IMR-90 (cell line): ENCODE measurements around the gene CLEC6A. TPM values are rescaled to one million over a fixed set of nuclear protein-coding genes. Genes with fewer than 3 reads are reported as not detected.

Source experiments
- ATAC-seq: fragments of 200-7000 bp; cut with Tn5 transposase; 2 replicates; pipeline ENCODE4 v1.9.1; 2020; ENCODE audit warnings: low read depth, mild to moderate bottlenecking, moderate library complexity
- BruUV-seq: library from RNA; stranded (reverse); fragments of 400-500 nt; replicated peaks from 2 replicates; lab custom pipeline; 2021; lab: Mats Ljungman, UMichigan
- CTCF ChIA-PET: fragments of 300-600 bp; formaldehyde crosslinking; extraction: SDS; loops from one replicate; lab custom pipeline; 2021; ENCODE audit warnings: antibody characterized with exemption; lab: Yijun Ruan, JAX
- POLR2A ChIA-PET: fragments of 300-600 bp; sonication (Branson Sonifier 250); formaldehyde crosslinking; loops from one replicate; lab custom pipeline; 2022; ENCODE audit warnings: antibody characterized with exemption; ENCODE audit not compliant: unreplicated experiment; lab: Charles Lee
- DNase-seq: peaks from one replicate; pipeline ENCODE4 v3.0.0; 2013
- H2AFZ ChIP-seq: replicated peaks from 2 replicates; pipeline ENCODE3; 2013; ENCODE audit warnings: low read length, mild to moderate bottlenecking; ENCODE audit not compliant: poor library complexity
- H2AK5ac ChIP-seq: 2 replicates; pipeline ENCODE4 v1.6.1; 2013; ENCODE audit warnings: low read depth, low read length, inconsistent platforms
- H2AK9ac ChIP-seq: replicated peaks from 2 replicates; pipeline ENCODE3; 2013; ENCODE audit warnings: mild to moderate bottlenecking, low read depth, low read length, moderate library complexity; ENCODE audit not compliant: poor library complexity
- H2BK120ac ChIP-seq: 2 replicates; pipeline ENCODE4 v1.6.1; 2013; ENCODE audit warnings: low read depth, low read length, inconsistent platforms
- H2BK15ac ChIP-seq: 3 replicates; pipeline ENCODE4 v1.6.1; 2013; ENCODE audit warnings: low read depth, low read length, inconsistent platforms
- H2BK20ac ChIP-seq: 2 replicates; pipeline ENCODE4 v1.6.1; 2013; ENCODE audit warnings: low read depth, mild to moderate bottlenecking, inconsistent platforms, low read length, moderate library complexity
- H2BK5ac ChIP-seq: 2 replicates; pipeline ENCODE4 v1.6.1; 2013; ENCODE audit warnings: mild to moderate bottlenecking, low read depth, low read length, inconsistent platforms; ENCODE audit not compliant: poor library complexity, severe bottlenecking
- H3K14ac ChIP-seq: replicated peaks from 2 replicates; pipeline ENCODE4 v1.6.1; 2013; ENCODE audit warnings: low read depth, low read length, inconsistent platforms
- H3K18ac ChIP-seq: 2 replicates; pipeline ENCODE4 v1.6.1; 2013; ENCODE audit warnings: low read depth, low read length, control low read depth
- H3K23ac ChIP-seq: 2 replicates; pipeline ENCODE4 v1.6.1; 2013; ENCODE audit warnings: low read depth, low read length, inconsistent platforms
- H3K27ac ChIP-seq: 2 replicates; pipeline ENCODE4 v1.5.1; 2013; ENCODE audit warnings: mild to moderate bottlenecking, control low read depth, low read length; ENCODE audit not compliant: insufficient read depth
- H3K27me3 ChIP-seq: 2 replicates; pipeline ENCODE4 v1.6.1; 2013; ENCODE audit warnings: low read length; ENCODE audit not compliant: control insufficient read depth, insufficient read depth
- H3K36me3 ChIP-seq: 2 replicates; pipeline ENCODE4 v1.6.1; 2013; ENCODE audit warnings: low read length, mixed read lengths; ENCODE audit not compliant: control insufficient read depth, insufficient read depth
- H3K4ac ChIP-seq: 2 replicates; pipeline ENCODE4 v1.6.1; 2013; ENCODE audit warnings: low read depth, low read length, inconsistent platforms
- H3K4me1 ChIP-seq: 2 replicates; pipeline ENCODE4 v1.6.1; 2013; ENCODE audit warnings: low read length, mixed read lengths; ENCODE audit not compliant: control insufficient read depth, insufficient read depth
- H3K4me2 ChIP-seq: 2 replicates; pipeline ENCODE4 v1.6.1; 2013; ENCODE audit warnings: low read depth, mild to moderate bottlenecking, control low read depth, low read length, moderate library complexity
- H3K4me3 ChIP-seq: 2 replicates; pipeline ENCODE4 v1.5.1; 2013; ENCODE audit warnings: low read depth, mild to moderate bottlenecking, control low read depth, low read length, moderate library complexity; ENCODE audit not compliant: insufficient read depth
- H3K56ac ChIP-seq: 2 replicates; pipeline ENCODE4 v1.6.1; 2013; ENCODE audit warnings: low read length, inconsistent platforms; ENCODE audit not compliant: insufficient read depth; ENCODE audit errors: extremely low read depth
- H3K79me1 ChIP-seq, 2 experiments: 2 replicates each; pipeline ENCODE4 v1.6.1; 2013; ENCODE audit warnings: low read length in 2 of 2, inconsistent platforms in 1 of 2, low read depth in 1 of 2
- H3K9ac ChIP-seq: 2 replicates; pipeline ENCODE4 v1.6.1; 2013; ENCODE audit warnings: low read depth, low read length, control low read depth
- H3K9me1 ChIP-seq: 2 replicates; pipeline ENCODE4 v1.6.1; 2013; ENCODE audit warnings: low read length, inconsistent platforms; ENCODE audit not compliant: insufficient read depth
- H3K9me3 ChIP-seq: 2 replicates; pipeline ENCODE4 v1.6.1; 2013; ENCODE audit warnings: low read length; ENCODE audit not compliant: control insufficient read depth, insufficient read depth
- H4K20me1 ChIP-seq: 2 replicates; pipeline ENCODE4 v1.6.1; 2013; ENCODE audit warnings: low read length, inconsistent platforms; ENCODE audit not compliant: insufficient read depth
- H4K5ac ChIP-seq: 2 replicates; pipeline ENCODE4 v1.6.1; 2013; ENCODE audit warnings: mild to moderate bottlenecking, low read depth, low read length, control low read depth
- H4K8ac ChIP-seq, 2 experiments: 2 replicates each; pipeline ENCODE4 v1.6.1; 2013; ENCODE audit warnings: low read depth in 2 of 2, low read length in 2 of 2, control low read depth in 1 of 2, inconsistent platforms in 1 of 2
- H4K91ac ChIP-seq: 2 replicates; pipeline ENCODE4 v1.6.1; 2013; ENCODE audit warnings: low read depth, low read length, inconsistent platforms; ENCODE audit not compliant: insufficient read depth
- BHLHE40 ChIP-seq: fragments of 150-350 bp; IDR thresholded peaks from 2 replicates; pipeline ENCODE4 v1.6.1; 2016; ENCODE audit warnings: mild to moderate bottlenecking, low read depth, low read length
- CEBPB ChIP-seq: IDR thresholded peaks from 2 replicates; pipeline ENCODE4 v1.6.1; 2012; ENCODE audit warnings: low read depth, low read length, improper control_type of control experiment
- FOS ChIP-seq: fragments of 150-350 bp; IDR thresholded peaks from 2 replicates; pipeline ENCODE4 v1.6.1; 2016; ENCODE audit warnings: low read depth, low read length
- MAFK ChIP-seq: IDR thresholded peaks from 2 replicates; pipeline ENCODE4 v1.6.1; 2012; ENCODE audit warnings: low read depth, low read length, improper control_type of control experiment
- MAZ ChIP-seq: IDR thresholded peaks from 2 replicates; pipeline ENCODE4 v1.6.1; 2012; ENCODE audit warnings: low read depth, mild to moderate bottlenecking, low read length, improper control_type of control experiment, moderate library complexity, borderline replicate concordance
- NFE2L2 ChIP-seq: fragments of 150-350 bp; IDR thresholded peaks from 2 replicates; pipeline ENCODE4 v1.6.1; 2016; ENCODE audit warnings: low read depth, mild to moderate bottlenecking, low read length
- RAD21 ChIP-seq: IDR thresholded peaks from 2 replicates; pipeline ENCODE4 v1.6.1; 2012; ENCODE audit warnings: low read length, improper control_type of control experiment
- RCOR1 ChIP-seq: IDR thresholded peaks from 2 replicates; pipeline ENCODE4 v1.6.1; 2012; ENCODE audit warnings: mild to moderate bottlenecking, low read length, improper control_type of control experiment; ENCODE audit not compliant: insufficient replicate concordance
- RFX5 ChIP-seq: IDR thresholded peaks from 2 replicates; pipeline ENCODE4 v1.8.0; 2012; ENCODE audit warnings: low read depth, mild to moderate bottlenecking, low read length, moderate library complexity
- USF2 ChIP-seq: fragments of 150-350 bp; IDR thresholded peaks from 2 replicates; pipeline ENCODE4 v1.6.1; 2017; ENCODE audit warnings: mild to moderate bottlenecking, antibody characterized with exemption, low read length, low read depth
- WGBS, 2 experiments: methylation state at CpG; one replicate each; pipeline versions ENCODE4 v1.1.5 to v1.1.7; 2013; ENCODE audit warnings: missing lambda C conversion rate in 2 of 2; ENCODE audit not compliant: insufficient read length in 1 of 2; ENCODE audit errors: extremely low coverage in 2 of 2; 5-methylcytosine and 5-hydroxymethylcytosine counted together
- dilution Hi-C: fragments of 300-500 bp; cut with HindIII; formaldehyde crosslinking; loops from one replicate; pipeline ENCODE4 v1.14.3; 2018; ENCODE audit warnings: low sequenced_read_pairs; ENCODE audit not compliant: unreplicated experiment
- in situ Hi-C: fragments of 300-500 bp; cut with MboI; formaldehyde crosslinking; loops from 3 replicates; pipeline ENCODE4 v1.14.3; 2019; ENCODE audit warnings: low sequenced_read_pairs, inconsistent platforms, mixed read lengths
- intact Hi-C: fragments of 100-400 bp; cut with micrococcal nuclease; formaldehyde crosslinking; loops from 2 replicates; pipeline ENCODE4 v1.10.0; 2022
- polyA plus RNA-seq, 3 experiments: library from polyadenylated mRNA; depleted of rRNA; stranded (reverse); fragments of >200 nt; gene quantifications; 2 replicates each; pipeline ENCODE4 v1.2.3, GENCODE V29; 2012; ENCODE audit warnings: low replicate concordance in 1 of 3
- total RNA-seq: library from RNA; depleted of rRNA; stranded (reverse); fragments of >200 nt; gene quantifications from 2 replicates; pipeline ENCODE4 v1.2.3, GENCODE V29; 2012
- TF ChIP-seq, protein P1 (sequence below): fragments of 150-350 bp; IDR thresholded peaks from 2 replicates; pipeline ENCODE4 v1.6.1; 2016; ENCODE audit warnings: low read depth, mild to moderate bottlenecking, low read length, moderate library complexity, borderline replicate concordance

The CLEC6A gene
- total and polyA plus RNA-seq, 2 of the 4 experiments (the other 2 are of a cell fraction), result not detected

DNA sequence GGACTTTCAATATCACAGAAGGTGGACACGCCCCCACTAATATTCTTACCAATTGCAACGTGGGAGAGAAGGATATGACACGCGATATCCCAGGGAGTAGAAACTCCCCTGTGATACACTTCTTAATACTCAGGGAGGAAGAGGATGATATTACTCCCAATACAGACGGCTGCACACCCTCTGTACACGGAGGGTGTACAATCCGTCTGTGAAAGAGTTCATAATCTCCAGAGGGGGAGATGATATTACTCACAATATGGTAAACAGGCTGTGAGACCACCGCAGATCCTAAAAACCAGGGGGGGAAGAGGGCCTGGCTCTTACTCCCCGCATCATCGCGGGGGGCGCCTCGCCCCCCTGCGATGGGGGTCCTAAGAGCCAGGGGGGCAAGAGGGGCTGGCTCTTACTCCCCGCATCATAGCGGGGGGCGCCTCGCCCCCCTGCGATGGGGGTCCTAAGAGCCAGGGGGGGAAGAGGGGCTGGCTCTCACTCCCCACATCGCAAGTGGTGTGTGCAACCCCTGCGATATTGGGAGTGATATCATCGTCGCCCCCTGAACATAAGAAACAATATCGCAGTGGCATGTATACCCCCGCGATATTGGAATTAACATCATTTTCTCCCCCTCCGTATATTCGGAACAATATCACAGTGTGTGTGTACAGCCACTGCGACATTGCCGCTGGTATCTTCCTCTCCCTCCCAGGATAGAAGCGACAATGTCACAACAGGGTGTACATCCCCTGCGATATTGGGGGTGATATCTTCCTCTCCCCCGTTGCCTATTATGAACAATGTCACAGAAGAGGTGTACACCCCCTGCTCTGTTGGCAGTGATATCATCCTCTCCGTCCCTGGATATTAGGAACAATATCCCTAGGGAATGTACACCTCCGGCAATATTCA lies 8.9 kb upstream of the CLEC6A start (continued):
- TF ChIP-seq MAFK, result no peak

DNA sequence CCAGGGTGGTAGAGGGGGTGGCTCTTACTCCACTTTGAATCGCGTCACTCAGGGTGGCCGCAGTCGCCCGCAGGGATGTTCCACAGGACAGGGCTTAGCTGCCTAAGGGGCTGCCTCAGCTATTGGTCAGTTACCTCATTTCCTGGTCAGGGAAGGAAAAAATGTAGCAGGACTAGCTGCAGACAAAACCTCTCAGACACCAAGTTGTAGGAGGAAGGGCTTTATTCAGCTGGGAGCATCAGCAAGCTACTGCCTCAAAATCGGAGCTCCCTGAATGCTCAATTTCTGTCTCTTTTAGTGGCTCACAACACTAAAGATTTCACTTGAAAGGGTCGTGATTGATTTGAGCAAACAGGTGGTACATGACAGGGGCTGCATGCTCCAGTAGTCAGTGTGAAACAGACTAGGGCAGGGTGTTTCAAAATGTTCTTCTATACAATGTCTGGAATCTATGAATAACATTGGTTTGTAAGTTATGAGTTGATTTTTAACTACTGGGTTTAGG lies 6.4 kb upstream of the CLEC6A start:
- POLR2A ChIA-PET, result no interaction called here

More for the DNA sequence above, 6.4 kb upstream of the CLEC6A start:
- Histone ChIP-seq H3K27ac (no peak overlapping the region), H3K27me3 (no peaks in the 10 kb centered on the region), H2AK5ac (no peak overlapping the region), H3K23ac (no peak overlapping the region), H3K14ac (no peak overlapping the region), H2BK15ac (no peak overlapping the region), H3K4ac (no peak overlapping the region), H2BK120ac (no peak overlapping the region), H2AK9ac (no peak overlapping the region), H2BK20ac (no peak overlapping the region), H3K9me3 (no peaks in the 10 kb centered on the region), H3K4me1 (no peaks in the 10 kb centered on the region), H4K5ac (no peak overlapping the region), H3K36me3 (no peaks in the 10 kb centered on the region), H3K9ac (no peak overlapping the region), H2AFZ (no peak overlapping the region), H2BK5ac (no peak overlapping the region), H3K4me3 (no peak overlapping the region), H3K4me2 (no peak overlapping the region), H3K18ac (no peak overlapping the region), H3K79me1 (no peaks in the 10 kb centered on the region), H4K8ac (no peak overlapping the region), H3K56ac (no peak overlapping the region), H3K9me1 (no peaks in the 10 kb centered on the region), H4K91ac (no peak overlapping the region), H4K20me1 (no peaks in the 10 kb centered on the region)
- in situ Hi-C loops, result no loop called here
- no CpG with 5 or more reads among the region's 7 CpGs for WGBS, 2 experiments
- no TSS peak for BruUV-seq
- CTCF ChIA-PET, result no interaction called here
- DNase-seq, result no peak
- TF ChIP-seq CEBPB (no peak), RCOR1 (no peak), USF2 (no peak), MAZ (no peak), MAFK (no peak), RAD21 (no peak), NFE2L2 (no peak), FOS (no peak), RFX5 (no peak), BHLHE40 (no peak)
- TF ChIP-seq, protein P1, sequence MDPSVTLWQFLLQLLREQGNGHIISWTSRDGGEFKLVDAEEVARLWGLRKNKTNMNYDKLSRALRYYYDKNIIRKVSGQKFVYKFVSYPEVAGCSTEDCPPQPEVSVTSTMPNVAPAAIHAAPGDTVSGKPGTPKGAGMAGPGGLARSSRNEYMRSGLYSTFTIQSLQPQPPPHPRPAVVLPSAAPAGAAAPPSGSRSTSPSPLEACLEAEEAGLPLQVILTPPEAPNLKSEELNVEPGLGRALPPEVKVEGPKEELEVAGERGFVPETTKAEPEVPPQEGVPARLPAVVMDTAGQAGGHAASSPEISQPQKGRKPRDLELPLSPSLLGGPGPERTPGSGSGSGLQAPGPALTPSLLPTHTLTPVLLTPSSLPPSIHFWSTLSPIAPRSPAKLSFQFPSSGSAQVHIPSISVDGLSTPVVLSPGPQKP, result no peak
- no peak for ATAC-seq
- intact Hi-C loops, result no loop called here
- dilution Hi-C loops, result no loop called here
